Ovary (tissue), 9 donors: ENCODE data around the gene CPED1. TPM values are rescaled to one million over a fixed set of nuclear protein-coding genes. Genes with fewer than 3 reads are reported as not detected.
A peak's percentile ranks its signal among the peaks of the same experiment; 100 is the strongest.

ENCODE experiments used
- DNase-seq, 5 donors: peaks; one replicate each; pipeline ENCODE4 v3.0.0-alpha.2; 2019 to 2020
- H3K27ac ChIP-seq, 2 donors: fragments of 200-600 bp; one replicate each; pipeline versions ENCODE4 v1.5.1 to v1.8.0; 2019 to 2022
- H3K27me3 ChIP-seq: fragments of 200-600 bp; one replicate; pipeline ENCODE4 v1.8.0; 2022
- H3K36me3 ChIP-seq: fragments of 200-600 bp; sonication (generic); one replicate; pipeline ENCODE4 v1.5.1; 2019
- H3K4me1 ChIP-seq: one replicate; pipeline ENCODE4 v1.8.1; 2013; ENCODE audit warnings: mild to moderate bottlenecking, moderate library complexity; ENCODE audit not compliant: insufficient read depth
- H3K4me3 ChIP-seq: fragments of 200-600 bp; sonication (generic); one replicate; pipeline ENCODE4 v1.5.1; 2017
- H3K9me3 ChIP-seq, 2 donors: fragments of 200-600 bp in 1 of 2; sonication (generic) in 1 of 2; one replicate each; pipeline versions ENCODE4 v1.5.1 to v1.8.1; 2013 to 2019; ENCODE audit warnings: mild to moderate bottlenecking in 1 of 2, moderate library complexity in 1 of 2
- CTCF ChIP-seq, 3 donors: fragments of 450-650 bp in 2 of 3; fragments of 200-600 bp in 1 of 3; IDR thresholded peaks; one replicate each; pipeline versions ENCODE4 v1.5.1 to v1.8.0; 2016 to 2022; ENCODE audit warnings: antibody characterized with exemption in 3 of 3, mild to moderate bottlenecking in 1 of 3
- EP300 ChIP-seq: sonication (generic); formaldehyde crosslinking; IDR thresholded peaks from one replicate; pipeline ENCODE4 v1.6.1; 2017; ENCODE audit warnings: antibody characterized with exemption
- POLR2A ChIP-seq: fragments of 450-650 bp; IDR thresholded peaks from one replicate; pipeline ENCODE4 v1.6.1; 2017; ENCODE audit warnings: antibody characterized with exemption, mild to moderate bottlenecking, moderate library complexity
- whole genome bisulfite sequencing, 3 donors: extraction: QIAGEN DNeasy Blood & Tissue Kit in 1 of 3; methylation state at CpG; one replicate each; pipeline versions ENCODE4 v1.1.5 to v1.1.7; 2013 to 2017; 5-methylcytosine and 5-hydroxymethylcytosine counted together
- intact Hi-C, 4 donors: fragments of 100-400 bp; cut with DNase I; formaldehyde crosslinking; loops; one replicate each; pipeline versions ENCODE4 v1.11.0 to v1.15.1; 2022 to 2023
- polyA plus RNA-seq, 2 donors: library from polyadenylated mRNA; stranded (reverse); fragments of 200-250 nt in 1 of 2; fragments of 350-450 nt in 1 of 2; fragmentation: Illumina TruSeq in 1 of 2; extraction: RNeasy Lipid Tissue Mini Kit (QIAGEN cat#74804) in 1 of 2; gene quantifications; one replicate each; pipeline ENCODE4 v1.2.3, GENCODE V29; 2013 to 2014
- total RNA-seq, 7 donors: library from RNA; depleted of rRNA in 2 of 7; stranded (reverse); fragments of >200 nt in 2 of 7; fragmentation: NEBNext Ultra II Directional in 3 of 7; extraction: Animal tissue kit (Norgen Biotek cat#: 25700) in 3 of 7; gene quantifications; one replicate each; pipeline versions ENCODE4 v1.1.0 to v1.2.4, GENCODE V29; 2016 to 2023
- donor health status: DM: no; HTN: no; CAD: no; lungs with moderate emphysema.
- donor health status: DM: no; HTN: no; CAD: no.
- donor health status: Bipolar disorder and iron deficiency.
- donor health status: DM: yes; HTN: yes; CAD: no.
- donor health status: DM: no; HTN: no; CAD: no.
- donor health status: DM: yes; HTN: yes; CAD: no.

The CPED1 gene
- total and polyA plus RNA-seq, 9 donors: 42.1 to 127 (median 88.8) TPM

GRCh38 chr7:121079425-121080169, 91.1 kb downstream of the CPED1 start:
- H3K4me1 ChIP-seq: no peaks in the 10 kb centered on the region
- TF ChIP-seq POLR2A: no peak
- TF ChIP-seq CTCF (IDR thresholded peaks at IDR 0.05): no peak
- TF ChIP-seq EP300: no peak
- H3K27me3 ChIP-seq: no peaks in the 10 kb centered on the region
- intact Hi-C loops: loop anchor here (2.0 to 5.0 kb wide), 2 partner anchors 91 to 92 kb away; partner anchors contain the start of gene CPED1 (in 4 of the 4)
- H3K9me3 ChIP-seq: no peaks in the 10 kb centered on the region
- H3K4me3 ChIP-seq: no peak overlapping the region
- H3K36me3 ChIP-seq: no peaks in the 10 kb centered on the region
- DNase-seq: no peak
- 83 to 92% (median 92%) methylated on average over 5 of the region's 5 CpGs for WGBS, 3 donors
- no peak overlapping the region for H3K27ac ChIP-seq

- no peak for DNase-seq
- Histone ChIP-seq H3K27ac (no peak overlapping the region), H3K4me3 (no peak overlapping the region), H3K9me3 (no peaks in the 10 kb centered on the region), H3K36me3 (no peaks in the 10 kb centered on the region), H3K27me3 (no peaks in the 10 kb centered on the region), H3K4me1 (peaks cover 5% of the 10 kb centered on the region)
- no peak for TF ChIP-seq POLR2A
- no peak for TF ChIP-seq EP300
- no peak for TF ChIP-seq CTCF (IDR thresholded peaks at IDR 0.05)
- intact Hi-C loops: loop anchor here in 2 of 4 donors (5.0 kb wide), 1 partner anchor 93 kb away; the partner anchor contains the start of gene CPED1 (in 2 of the 2)
- WGBS, 3 donors: 95 to 98% (median 97%) methylated on average over 2 of the region's 2 CpGs
These were observed 91.9 kb downstream of the CPED1 start for GRCh38 chr7:121080257-121080912.

- H3K4me1 ChIP-seq: peaks cover 5% of the 10 kb centered on the region
- DNase-seq: no peak
- WGBS, 3 donors: 67 to 72% (median 69%) methylated on average over 4 of the region's 4 CpGs
- intact Hi-C loops: loop anchor here in 2 of 4 donors (5.0 kb wide), 1 partner anchor 94 kb away; the partner anchor contains the start of gene CPED1 (in 2 of the 2)
- H3K9me3 ChIP-seq: no peaks in the 10 kb centered on the region
- H3K27ac ChIP-seq: no peak overlapping the region
- no peak for TF ChIP-seq CTCF (IDR thresholded peaks at IDR 0.05)
- no peak for TF ChIP-seq EP300
- no peak for TF ChIP-seq POLR2A
- H3K27me3 ChIP-seq: no peaks in the 10 kb centered on the region
- H3K4me3 ChIP-seq: no peak overlapping the region
- H3K36me3 ChIP-seq: no peaks in the 10 kb centered on the region
These were observed 92.4 kb downstream of the CPED1 start for GRCh38 chr7:121080913-121081326.

- DNase-seq: no peak
- 49 to 51% (median 51%) methylated on average over 3 of the region's 3 CpGs for WGBS, 3 donors
- H3K27me3 ChIP-seq: no peaks in the 10 kb centered on the region
- no peak overlapping the region for H3K4me3 ChIP-seq
- H3K27ac ChIP-seq: peak overlapping the region in 1 of 2 donors; percentile 16
- no peaks in the 10 kb centered on the region for H3K36me3 ChIP-seq
- intact Hi-C loops: loop anchor here in 2 of 4 donors (5.0 kb wide), 1 partner anchor 94 kb away; the partner anchor contains the start of gene CPED1 (in 2 of the 2)
- peaks cover 5% of the 10 kb centered on the region for H3K4me1 ChIP-seq
- H3K9me3 ChIP-seq: no peaks in the 10 kb centered on the region
- TF ChIP-seq POLR2A (no peak), EP300 (no peak), CTCF (IDR thresholded peaks at IDR 0.05) (peak; percentile 69 to 79 (median 78))
These were observed 92.9 kb downstream of the CPED1 start for GRCh38 chr7:121081327-121081936.
